ENCODE measurements around the gene TCEAL3. TPM values are rescaled to one million over a fixed set of nuclear protein-coding genes. Genes with fewer than 3 reads are reported as not detected.
"Not testable (repeated sequence)": the region's sequence is repeated elsewhere in the genome, so short reads cannot be mapped to it uniquely, and the experiment has no call there.

TCEAL3 gene
- total RNA-seq, 1 donor from 2014 or later, result 28.7 TPM

DNA sequence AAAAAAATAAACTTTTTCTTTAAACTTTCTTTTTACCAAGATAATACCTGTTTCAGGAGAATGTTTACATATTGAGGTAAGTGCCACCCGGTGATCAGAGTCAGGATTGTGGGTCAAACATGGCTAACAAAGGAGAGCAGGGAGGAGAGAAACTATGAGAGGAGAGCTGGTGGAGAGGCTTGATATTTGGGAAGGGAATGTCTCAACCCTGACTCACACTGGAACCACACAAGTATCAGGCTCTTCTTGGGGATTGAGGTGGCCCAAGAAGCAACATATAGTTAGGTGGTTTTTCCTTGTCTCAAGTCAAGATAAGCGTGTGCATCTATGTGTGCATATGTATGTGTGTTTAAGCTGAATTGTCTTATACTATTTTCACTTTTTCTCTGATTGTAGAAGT, 27.7 kb downstream of the TCEAL3 start:
- no peak overlapping the region for H3K4me3 ChIP-seq (ENCODE audit: low read depth, low read length)
- TF ChIP-seq, protein P1, sequence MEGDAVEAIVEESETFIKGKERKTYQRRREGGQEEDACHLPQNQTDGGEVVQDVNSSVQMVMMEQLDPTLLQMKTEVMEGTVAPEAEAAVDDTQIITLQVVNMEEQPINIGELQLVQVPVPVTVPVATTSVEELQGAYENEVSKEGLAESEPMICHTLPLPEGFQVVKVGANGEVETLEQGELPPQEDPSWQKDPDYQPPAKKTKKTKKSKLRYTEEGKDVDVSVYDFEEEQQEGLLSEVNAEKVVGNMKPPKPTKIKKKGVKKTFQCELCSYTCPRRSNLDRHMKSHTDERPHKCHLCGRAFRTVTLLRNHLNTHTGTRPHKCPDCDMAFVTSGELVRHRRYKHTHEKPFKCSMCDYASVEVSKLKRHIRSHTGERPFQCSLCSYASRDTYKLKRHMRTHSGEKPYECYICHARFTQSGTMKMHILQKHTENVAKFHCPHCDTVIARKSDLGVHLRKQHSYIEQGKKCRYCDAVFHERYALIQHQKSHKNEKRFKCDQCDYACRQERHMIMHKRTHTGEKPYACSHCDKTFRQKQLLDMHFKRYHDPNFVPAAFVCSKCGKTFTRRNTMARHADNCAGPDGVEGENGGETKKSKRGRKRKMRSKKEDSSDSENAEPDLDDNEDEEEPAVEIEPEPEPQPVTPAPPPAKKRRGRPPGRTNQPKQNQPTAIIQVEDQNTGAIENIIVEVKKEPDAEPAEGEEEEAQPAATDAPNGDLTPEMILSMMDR (conservative IDR thresholded peaks at IDR 0.05; ENCODE audit: low read depth, low read length), result no peak
- DNase-seq (ENCODE audit: low read depth), result no peak

GRCh38 chrX:103637604-103638338, 30.0 kb downstream of the TCEAL3 start:
- no peak for DNase-seq (ENCODE audit: low read depth)
- TF ChIP-seq, protein P1 (conservative IDR thresholded peaks at IDR 0.05; ENCODE audit: low read depth, low read length), result no peak
- no peak overlapping the region for H3K4me3 ChIP-seq (ENCODE audit: low read depth, low read length)

DNA sequence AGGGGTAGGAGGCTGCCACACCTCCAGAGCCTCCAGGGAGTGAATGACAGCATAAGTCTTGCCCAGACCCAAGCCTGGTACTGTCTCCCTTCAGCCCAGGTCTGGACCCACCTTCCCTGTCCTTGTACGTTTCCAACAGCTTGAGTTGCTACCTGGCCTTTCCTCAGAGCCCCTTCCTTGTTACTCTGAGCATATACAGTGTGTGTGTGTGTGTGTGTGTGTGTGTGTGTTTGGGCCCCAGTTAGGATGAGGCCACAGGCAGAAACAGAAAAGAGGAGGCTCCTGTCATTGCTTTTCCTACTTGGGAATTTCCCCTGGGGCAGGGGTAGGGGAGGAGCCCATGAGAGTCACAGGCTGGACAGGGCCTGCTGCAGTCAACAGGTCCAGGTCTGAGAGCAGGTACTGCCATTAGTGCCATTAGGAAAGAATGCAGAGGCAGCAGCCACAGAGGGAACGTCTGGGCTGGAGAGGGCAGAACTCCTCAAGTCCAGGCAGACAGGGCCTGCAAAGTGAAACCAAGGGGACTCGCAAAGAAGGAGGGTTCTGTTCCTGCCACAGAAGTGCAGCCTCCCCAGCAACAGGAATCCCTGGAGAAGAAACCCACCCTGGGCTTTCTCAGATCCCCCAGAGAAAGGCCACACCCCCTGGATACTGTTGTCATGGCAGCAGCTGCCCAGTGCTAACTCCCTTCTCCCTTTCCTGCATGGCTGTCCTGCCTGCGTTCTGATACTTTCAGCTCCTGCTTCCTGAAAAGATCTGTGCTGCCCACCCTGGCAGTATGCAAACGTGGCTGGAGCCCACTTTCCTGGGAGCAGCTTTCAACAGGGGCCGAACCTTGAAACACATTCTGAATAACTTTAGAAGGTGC, 30.9 kb downstream of the TCEAL3 start:
- not testable (repeated sequence) for DNase-seq (ENCODE audit: low read depth); H3K4me3 ChIP-seq (ENCODE audit: low read depth, low read length)

GRCh38 chrX:103640401-103641155, 32.8 kb downstream of the TCEAL3 start:
- no peak overlapping the region for H3K4me3 ChIP-seq (ENCODE audit: low read depth, low read length)
- TF ChIP-seq, protein P1 (conservative IDR thresholded peaks at IDR 0.05; ENCODE audit: low read depth, low read length), result no peak
- no peak for DNase-seq (ENCODE audit: low read depth)

DNA sequence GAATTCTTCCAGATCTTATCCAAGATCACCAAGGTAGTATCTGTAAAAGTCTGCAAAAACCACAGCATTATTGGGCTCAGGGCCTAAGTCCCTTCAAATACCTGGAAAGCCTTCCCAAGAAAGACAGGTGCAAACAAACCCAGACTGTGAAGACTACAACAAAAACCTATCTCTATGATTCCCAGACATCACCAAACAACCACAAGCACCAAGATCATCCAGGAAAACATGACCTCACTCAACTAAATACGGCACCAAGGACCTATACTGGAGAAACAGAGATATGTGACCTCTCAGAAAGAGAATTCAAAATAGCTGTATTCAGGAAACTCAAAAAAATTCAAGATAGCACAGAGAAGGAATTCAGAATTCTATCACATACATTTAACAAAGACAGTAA, 36.4 kb downstream of the TCEAL3 start:
- TF ChIP-seq, protein P1 (conservative IDR thresholded peaks at IDR 0.05; ENCODE audit: low read depth, low read length), result no peak
- no peak overlapping the region for H3K4me3 ChIP-seq (ENCODE audit: low read depth, low read length)
- DNase-seq (ENCODE audit: low read depth), result no peak

- no peak overlapping the region for H3K4me3 ChIP-seq (ENCODE audit: low read depth, low read length)
- no peak for DNase-seq (ENCODE audit: low read depth)
- TF ChIP-seq, protein P1 (conservative IDR thresholded peaks at IDR 0.05; ENCODE audit: low read depth, low read length), result no peak
Observed at GRCh38 chrX:103647630-103648029, 39.9 kb downstream of the TCEAL3 start.

Measured in epithelial cell of proximal tubule (primary cell).